Gastroesophageal sphincter (tissue), 4 donors: ENCODE measurements around the gene NEURL1. TPM values are rescaled to one million over a fixed set of nuclear protein-coding genes. Genes with fewer than 3 reads are reported as not detected.
"Not testable (repeated sequence)": the region's sequence is repeated elsewhere in the genome, so short reads cannot be mapped to it uniquely, and the experiment has no call there.

ENCODE experiments used
- ATAC-seq: fragments of 150-250 bp; one replicate; pipeline ENCODE4 v1.9.1; 2016; ENCODE audit warnings: mild to moderate bottlenecking, moderate library complexity
- H3K27ac ChIP-seq, 4 donors: fragments of 200-600 bp; sonication (generic) in 3 of 4; 1 replicate in 3 of 4; 2 replicates in 1 of 4; pipeline ENCODE4 v1.5.1; 2016 to 2019
- H3K27me3 ChIP-seq: fragments of 200-600 bp; sonication (generic); one replicate; pipeline ENCODE4 v1.5.1; 2019
- H3K36me3 ChIP-seq, 2 donors: fragments of 200-600 bp; sonication (generic); one replicate each; pipeline ENCODE4 v1.5.1; 2019; ENCODE audit warnings: control low read depth in 1 of 2
- H3K4me1 ChIP-seq, 3 donors: fragments of 200-600 bp; sonication (generic); 1 replicate in 2 of 3; 2 replicates in 1 of 3; pipeline ENCODE4 v1.5.1; 2016 to 2019; ENCODE audit warnings: control low read depth in 2 of 3
- H3K4me3 ChIP-seq, 2 donors: fragments of 200-600 bp; sonication (generic); one replicate each; pipeline ENCODE4 v1.5.1; 2019; ENCODE audit warnings: mild to moderate bottlenecking in 1 of 2, moderate library complexity in 1 of 2
- H3K9me3 ChIP-seq, 3 donors: fragments of 200-600 bp; sonication (generic); one replicate each; pipeline ENCODE4 v1.5.1; 2017 to 2019; ENCODE audit warnings: control low read depth in 2 of 3
- EP300 ChIP-seq: sonication (generic); formaldehyde crosslinking; IDR thresholded peaks from one replicate; pipeline ENCODE4 v1.6.1; 2017; ENCODE audit warnings: antibody characterized with exemption, mild to moderate bottlenecking
- POLR2A ChIP-seq, 2 donors: fragments of 450-650 bp; IDR thresholded peaks; one replicate each; pipeline ENCODE4 v1.6.1; 2017; ENCODE audit warnings: antibody characterized with exemption in 2 of 2, mild to moderate bottlenecking in 2 of 2, moderate library complexity in 1 of 2
- POLR2AphosphoS5 ChIP-seq: sonication (generic); formaldehyde crosslinking; IDR thresholded peaks from one replicate; pipeline ENCODE4 v1.6.1; 2017; ENCODE audit warnings: antibody characterized with exemption
- WGBS, 2 donors: methylation state at CpG; one replicate each; pipeline ENCODE4 v1.1.5; 2018; ENCODE audit warnings: low coverage in 1 of 2; 5-methylcytosine and 5-hydroxymethylcytosine counted together
- total RNA-seq, 4 donors: library from RNA; depleted of rRNA; stranded (reverse); fragments of >200 nt; gene quantifications; one replicate each; pipeline ENCODE4 v1.1.0, GENCODE V29; 2016
- TF ChIP-seq, protein P1 (sequence below), 4 experiments: fragments of 200-600 bp in 2 of 4; fragments of 450-650 bp in 2 of 4; sonication (generic) in 1 of 4; IDR thresholded peaks; one replicate each; pipeline ENCODE4 v1.5.1; 2017 to 2019; ENCODE audit warnings: antibody characterized with exemption in 4 of 4, mild to moderate bottlenecking in 2 of 4, moderate library complexity in 2 of 4

The NEURL1 gene
- total RNA-seq, 4 donors from 2014 or later: 0.15 to 0.27 (median 0.19) TPM; not detected in 1

DNA sequence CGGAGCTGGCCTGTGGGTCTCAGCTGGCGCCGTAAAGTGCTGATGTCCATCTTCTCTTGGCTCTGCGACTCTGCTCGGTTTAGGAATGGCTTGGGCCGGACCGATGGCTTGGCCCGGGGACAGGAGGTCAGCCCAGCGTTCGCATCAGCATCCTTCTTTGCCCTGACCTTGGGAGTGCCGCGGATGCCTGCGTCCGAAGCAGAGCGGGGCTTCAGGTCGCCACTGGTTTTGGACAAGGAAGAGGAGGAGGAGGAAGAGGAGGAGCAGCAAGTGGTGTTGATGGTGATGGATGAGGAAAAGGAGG lies 109.3 kb downstream of the NEURL1 start:
- Histone ChIP-seq H3K27me3 (no peaks in the 10 kb centered on the region), H3K4me1 (peaks cover 0 to 46% (median 11%) of the 10 kb centered on the region in 3 donors), H3K4me3 (no peak overlapping the region), H3K27ac (no peak overlapping the region), H3K9me3 (no peaks in the 10 kb centered on the region), H3K36me3 (peaks cover 0 to 61% of the 10 kb centered on the region in 2 donors)
- TF ChIP-seq POLR2A (IDR thresholded peaks at IDR 0.05): no peak
- TF ChIP-seq, protein P1, sequence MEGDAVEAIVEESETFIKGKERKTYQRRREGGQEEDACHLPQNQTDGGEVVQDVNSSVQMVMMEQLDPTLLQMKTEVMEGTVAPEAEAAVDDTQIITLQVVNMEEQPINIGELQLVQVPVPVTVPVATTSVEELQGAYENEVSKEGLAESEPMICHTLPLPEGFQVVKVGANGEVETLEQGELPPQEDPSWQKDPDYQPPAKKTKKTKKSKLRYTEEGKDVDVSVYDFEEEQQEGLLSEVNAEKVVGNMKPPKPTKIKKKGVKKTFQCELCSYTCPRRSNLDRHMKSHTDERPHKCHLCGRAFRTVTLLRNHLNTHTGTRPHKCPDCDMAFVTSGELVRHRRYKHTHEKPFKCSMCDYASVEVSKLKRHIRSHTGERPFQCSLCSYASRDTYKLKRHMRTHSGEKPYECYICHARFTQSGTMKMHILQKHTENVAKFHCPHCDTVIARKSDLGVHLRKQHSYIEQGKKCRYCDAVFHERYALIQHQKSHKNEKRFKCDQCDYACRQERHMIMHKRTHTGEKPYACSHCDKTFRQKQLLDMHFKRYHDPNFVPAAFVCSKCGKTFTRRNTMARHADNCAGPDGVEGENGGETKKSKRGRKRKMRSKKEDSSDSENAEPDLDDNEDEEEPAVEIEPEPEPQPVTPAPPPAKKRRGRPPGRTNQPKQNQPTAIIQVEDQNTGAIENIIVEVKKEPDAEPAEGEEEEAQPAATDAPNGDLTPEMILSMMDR (IDR thresholded peaks at IDR 0.05): no peak
- TF ChIP-seq POLR2AphosphoS5: no peak
- TF ChIP-seq EP300: no peak
- ATAC-seq: no peak
- WGBS, 2 donors: 60 to 80% methylated on average over 1 to 5 of the region's 16 CpGs

DNA sequence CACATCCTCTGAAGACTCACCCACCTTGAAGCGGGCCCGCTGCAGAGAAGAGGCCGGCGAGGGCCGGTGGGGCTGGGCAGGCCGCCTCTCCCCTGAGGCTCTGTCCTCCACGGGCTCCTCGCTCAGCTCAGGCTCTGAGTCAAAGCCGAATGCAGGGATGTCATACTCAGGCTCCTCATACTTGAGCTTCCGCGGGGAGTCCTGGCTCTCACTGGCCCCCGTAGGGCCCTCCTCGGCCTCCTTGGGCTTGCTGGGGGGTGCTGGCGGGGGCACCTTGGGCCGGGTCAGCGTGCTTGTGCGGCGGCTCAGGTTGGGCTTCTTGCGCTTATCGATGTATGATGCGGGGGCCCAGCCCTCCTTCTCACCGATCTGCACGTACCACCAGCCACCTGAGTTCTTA lies 109.9 kb downstream of the NEURL1 start:
- H3K4me1 ChIP-seq: peaks cover 0 to 42% (median 10%) of the 10 kb centered on the region in 3 donors
- 100% methylated on average over 1 to 3 of the region's 23 CpGs for WGBS, 2 donors
- no peaks in the 10 kb centered on the region for H3K9me3 ChIP-seq
- TF ChIP-seq, protein P1 (IDR thresholded peaks at IDR 0.05): no peak
- no peak for TF ChIP-seq POLR2AphosphoS5
- no peak for TF ChIP-seq POLR2A (IDR thresholded peaks at IDR 0.05)
- TF ChIP-seq EP300: no peak
- H3K36me3 ChIP-seq: peaks cover 0 to 61% of the 10 kb centered on the region in 2 donors
- no peak for ATAC-seq
- H3K4me3 ChIP-seq: no peak overlapping the region
- no peak overlapping the region for H3K27ac ChIP-seq
- H3K27me3 ChIP-seq: no peaks in the 10 kb centered on the region

DNA sequence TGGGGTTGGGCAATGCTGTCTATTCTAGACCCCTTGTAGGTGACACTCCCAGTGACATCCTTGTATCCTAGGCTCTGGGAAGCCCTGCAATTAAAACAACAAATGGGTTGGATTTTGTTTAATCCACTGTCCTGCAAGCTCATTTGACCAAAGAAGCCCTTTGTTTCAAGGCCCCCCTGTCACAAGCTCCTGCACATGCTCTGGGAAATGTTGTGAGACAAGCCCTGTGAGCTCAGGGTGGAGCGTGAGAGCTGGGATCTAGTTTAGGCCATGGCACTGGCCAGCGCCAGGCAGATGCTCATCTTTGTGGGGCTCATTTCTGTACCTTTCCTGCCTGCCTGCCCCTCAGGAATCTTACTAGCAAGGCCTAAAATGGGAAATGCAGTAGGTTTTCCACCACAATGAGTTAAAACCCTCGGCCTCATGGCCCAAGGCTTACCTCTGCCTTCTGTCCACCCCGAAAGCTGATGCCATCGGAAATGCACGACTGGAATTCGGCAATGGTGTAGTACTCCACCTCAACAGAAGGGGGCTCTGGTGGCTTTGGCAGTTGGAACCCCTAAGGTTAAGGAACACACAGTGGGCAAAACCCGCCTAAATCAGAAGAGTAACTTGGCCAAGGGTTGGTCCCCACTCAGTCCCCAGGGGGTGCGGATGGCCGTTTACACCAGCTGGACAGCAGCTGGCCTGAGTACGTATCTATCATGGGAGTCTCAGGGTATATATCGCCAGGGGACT lies 112.0 kb downstream of the NEURL1 start:
- H3K27ac ChIP-seq: peak overlapping the region in 3 of 4 donors; percentile 18 to 60 (median 25)
- ATAC-seq: peak; percentile 86
- H3K27me3 ChIP-seq: no peaks in the 10 kb centered on the region
- TF ChIP-seq, protein P1 (IDR thresholded peaks at IDR 0.05): peak in 3 of 4 experiments; percentile 89 to 94 (median 89)
- TF ChIP-seq EP300: no peak
- TF ChIP-seq POLR2A (IDR thresholded peaks at IDR 0.05): no peak
- TF ChIP-seq POLR2AphosphoS5: peak; percentile 56
- H3K4me3 ChIP-seq: no peak overlapping the region
- H3K36me3 ChIP-seq: peaks cover 0 to 72% of the 10 kb centered on the region in 2 donors
- H3K9me3 ChIP-seq: no peaks in the 10 kb centered on the region
- WGBS, 2 donors: 41 to 60% methylated on average over 1 to 7 of the region's 12 CpGs
- peaks cover 0 to 21% (median 0%) of the 10 kb centered on the region in 3 donors for H3K4me1 ChIP-seq

DNA sequence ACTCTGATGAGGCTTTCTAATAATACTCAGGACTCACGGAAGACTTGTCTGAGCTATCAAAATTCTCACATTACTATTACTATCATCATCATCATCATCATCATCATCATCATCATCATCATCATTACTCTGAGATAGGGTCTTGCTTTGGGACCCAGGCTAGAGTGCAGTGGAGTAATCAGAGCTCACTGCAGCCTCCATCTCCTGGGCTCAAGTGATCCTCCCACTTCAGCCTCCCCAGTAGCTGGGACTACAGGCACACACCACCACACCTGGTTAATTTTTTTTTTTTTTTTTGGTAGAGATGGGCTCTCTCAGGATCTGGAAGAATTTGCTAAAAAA lies 112.6 kb downstream of the NEURL1 start:
- Histone ChIP-seq H3K4me1 (peaks cover 0 to 20% (median 0%) of the 10 kb centered on the region in 3 donors), H3K36me3 (peaks cover 0 to 73% of the 10 kb centered on the region in 2 donors), H3K27ac (peak overlapping the region in 3 of 4 donors; percentile 18 to 60 (median 25))
- not testable (repeated sequence) for H3K9me3 ChIP-seq, H3K4me3 ChIP-seq, ATAC-seq, H3K27me3 ChIP-seq
- WGBS, 2 donors: 33 to 40% methylated on average over 1 of the region's 1 CpG

DNA sequence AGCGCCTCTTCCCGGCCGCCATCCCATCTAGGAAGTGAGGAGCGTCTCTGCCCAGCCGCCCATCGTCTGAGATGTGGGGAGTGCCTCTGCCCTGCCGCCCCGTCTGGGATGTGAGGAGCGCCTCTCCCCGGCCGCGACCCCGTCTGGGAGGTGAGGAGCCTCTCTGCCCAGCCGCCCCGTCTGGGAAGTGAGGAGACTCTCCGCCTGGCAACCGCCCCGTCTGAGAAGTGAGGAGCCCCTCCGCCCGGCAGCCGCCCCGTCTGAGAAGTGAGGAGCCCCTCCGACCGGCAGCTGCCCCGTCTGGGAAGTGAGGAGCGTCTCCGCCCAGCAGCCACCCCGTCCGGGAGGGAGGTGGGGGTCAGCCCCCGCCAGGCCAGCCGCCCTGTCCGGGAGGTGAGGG lies 113.5 kb downstream of the NEURL1 start:
- peaks cover 0 to 73% of the 10 kb centered on the region in 2 donors for H3K36me3 ChIP-seq
- H3K4me1 ChIP-seq: peaks cover 0 to 23% (median 0%) of the 10 kb centered on the region in 3 donors
- not testable (repeated sequence) for H3K27me3 ChIP-seq, H3K9me3 ChIP-seq, ATAC-seq, H3K4me3 ChIP-seq, H3K27ac ChIP-seq
- no CpG with 5 or more reads among the region's 32 CpGs for WGBS, 2 donors

DNA sequence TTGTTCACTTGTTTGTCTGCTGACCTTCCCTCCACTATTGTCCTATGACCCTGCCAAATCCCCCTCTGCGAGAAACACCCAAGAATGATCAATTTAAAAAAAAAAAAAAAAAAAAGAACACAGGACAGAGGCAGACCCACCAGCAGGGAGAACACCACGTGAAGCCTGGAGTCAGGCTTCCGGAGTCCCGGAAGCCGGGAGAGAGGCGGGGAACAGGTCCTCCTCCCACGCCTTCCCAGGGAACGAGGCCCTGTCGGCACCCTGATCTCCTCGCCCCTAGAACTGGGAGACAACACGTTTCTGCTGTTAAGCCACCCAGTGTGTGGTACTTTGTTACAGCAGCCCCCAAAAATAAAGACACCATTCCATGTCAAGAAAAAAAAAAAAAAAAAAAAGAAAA lies 114.6 kb downstream of the NEURL1 start:
- H3K27me3 ChIP-seq, H3K27ac ChIP-seq, H3K9me3 ChIP-seq, H3K4me3 ChIP-seq, ATAC-seq: not testable (repeated sequence)
- 80 to 92% methylated on average over 2 of the region's 11 CpGs for WGBS, 2 donors
- Histone ChIP-seq H3K4me1 (peaks cover 0 to 33% (median 0%) of the 10 kb centered on the region in 3 donors), H3K36me3 (peaks cover 0 to 73% of the 10 kb centered on the region in 2 donors)
